ENCODE data around the gene CYP2S1.
"Not testable (repeated sequence)": the region's sequence is repeated elsewhere in the genome, so short reads cannot be mapped to it uniquely, and the experiment has no call there.

CYP2S1 gene

GRCh38 chr19:41192574-41193429 lies at the start of gene CYP2S1:
TSS of gene CYP2S1 (plus strand) at chr19:41193219. CDS start at chr19:41193265, 46 bp downstream.
- no peaks in the 10 kb centered on the region for H3K9me3 ChIP-seq (ENCODE audit: control insufficient read depth, low read depth, low read length)
- peaks cover 25% of the 10 kb centered on the region for H3K36me3 ChIP-seq (ENCODE audit: control insufficient read depth, low read depth, low read length)
- H3K27ac ChIP-seq (ENCODE audit: low read length), result no peak within 1 kb of the TSS
- H3K27me3 ChIP-seq (ENCODE audit: control insufficient read depth, insufficient read depth, low read length), result peaks cover 7% of the 10 kb centered on the region
- H3K9ac ChIP-seq (ENCODE audit: low read length), result peak within 1 kb of the TSS; percentile 68
- H3K4me1 ChIP-seq (ENCODE audit: control insufficient read depth, low read depth, low read length), result peaks cover 28% of the 10 kb centered on the region
- peak within 1 kb of the TSS; percentile 91 for H3K4me3 ChIP-seq (ENCODE audit: low read length)

- Histone ChIP-seq H3K4me3 (ENCODE audit: low read length) (no peak overlapping the region), H3K36me3 (ENCODE audit: control insufficient read depth, low read depth, low read length) (no peaks in the 10 kb centered on the region), H3K4me1 (ENCODE audit: control insufficient read depth, low read depth, low read length) (no peaks in the 10 kb centered on the region), H3K27me3 (ENCODE audit: control insufficient read depth, insufficient read depth, low read length) (no peaks in the 10 kb centered on the region), H3K9ac (ENCODE audit: low read length) (no peak overlapping the region), H3K9me3 (ENCODE audit: control insufficient read depth, low read depth, low read length) (no peaks in the 10 kb centered on the region), H3K27ac (ENCODE audit: low read length) (no peak overlapping the region)
Observed at GRCh38 chr19:41144403-41144802, 48.6 kb upstream of the CYP2S1 start.

- no peaks in the 10 kb centered on the region for H3K27me3 ChIP-seq (ENCODE audit: control insufficient read depth, insufficient read depth, low read length)
- H3K4me3 ChIP-seq (ENCODE audit: low read length), result no peak overlapping the region
- H3K27ac ChIP-seq (ENCODE audit: low read length), result no peak overlapping the region
- no peak overlapping the region for H3K9ac ChIP-seq (ENCODE audit: low read length)
- H3K36me3 ChIP-seq (ENCODE audit: control insufficient read depth, low read depth, low read length), result no peaks in the 10 kb centered on the region
- H3K4me1 ChIP-seq (ENCODE audit: control insufficient read depth, low read depth, low read length), result no peaks in the 10 kb centered on the region
- no peaks in the 10 kb centered on the region for H3K9me3 ChIP-seq (ENCODE audit: control insufficient read depth, low read depth, low read length)
Observed at GRCh38 chr19:41149831-41150230, 43.2 kb upstream of the CYP2S1 start.

GRCh38 chr19:41150986-41151385 lies 42.0 kb upstream of the CYP2S1 start:
- not testable (repeated sequence) for H3K9ac ChIP-seq (ENCODE audit: low read length); H3K27ac ChIP-seq (ENCODE audit: low read length); H3K9me3 ChIP-seq (ENCODE audit: control insufficient read depth, low read depth, low read length); H3K27me3 ChIP-seq (ENCODE audit: control insufficient read depth, insufficient read depth, low read length); H3K4me1 ChIP-seq (ENCODE audit: control insufficient read depth, low read depth, low read length); H3K36me3 ChIP-seq (ENCODE audit: control insufficient read depth, low read depth, low read length); H3K4me3 ChIP-seq (ENCODE audit: low read length)

- Histone ChIP-seq H3K4me3 (ENCODE audit: low read length) (no peak overlapping the region), H3K27me3 (ENCODE audit: control insufficient read depth, insufficient read depth, low read length) (no peaks in the 10 kb centered on the region), H3K9me3 (ENCODE audit: control insufficient read depth, low read depth, low read length) (no peaks in the 10 kb centered on the region), H3K4me1 (ENCODE audit: control insufficient read depth, low read depth, low read length) (peaks cover 2% of the 10 kb centered on the region), H3K9ac (ENCODE audit: low read length) (no peak overlapping the region), H3K36me3 (ENCODE audit: control insufficient read depth, low read depth, low read length) (no peaks in the 10 kb centered on the region), H3K27ac (ENCODE audit: low read length) (no peak overlapping the region)
Observed at GRCh38 chr19:41154060-41154459, 39.0 kb upstream of the CYP2S1 start.

GRCh38 chr19:41156207-41156606 lies 36.8 kb upstream of the CYP2S1 start:
- Histone ChIP-seq H3K27me3 (ENCODE audit: control insufficient read depth, insufficient read depth, low read length) (no peaks in the 10 kb centered on the region), H3K4me1 (ENCODE audit: control insufficient read depth, low read depth, low read length) (peaks cover 3% of the 10 kb centered on the region), H3K9me3 (ENCODE audit: control insufficient read depth, low read depth, low read length) (no peaks in the 10 kb centered on the region), H3K4me3 (ENCODE audit: low read length) (no peak overlapping the region), H3K36me3 (ENCODE audit: control insufficient read depth, low read depth, low read length) (no peaks in the 10 kb centered on the region), H3K9ac (ENCODE audit: low read length) (no peak overlapping the region), H3K27ac (ENCODE audit: low read length) (no peak overlapping the region)

- no peaks in the 10 kb centered on the region for H3K36me3 ChIP-seq (ENCODE audit: control insufficient read depth, low read depth, low read length)
- H3K4me1 ChIP-seq (ENCODE audit: control insufficient read depth, low read depth, low read length), result peaks cover 3% of the 10 kb centered on the region
- no peaks in the 10 kb centered on the region for H3K27me3 ChIP-seq (ENCODE audit: control insufficient read depth, insufficient read depth, low read length)
- no peak overlapping the region for H3K27ac ChIP-seq (ENCODE audit: low read length)
- H3K9me3 ChIP-seq (ENCODE audit: control insufficient read depth, low read depth, low read length), result no peaks in the 10 kb centered on the region
- H3K9ac ChIP-seq (ENCODE audit: low read length), result no peak overlapping the region
- no peak overlapping the region for H3K4me3 ChIP-seq (ENCODE audit: low read length)
Observed at GRCh38 chr19:41159881-41160280, 33.1 kb upstream of the CYP2S1 start.

GRCh38 chr19:41161903-41162302 lies 31.1 kb upstream of the CYP2S1 start:
- H3K9me3 ChIP-seq (ENCODE audit: control insufficient read depth, low read depth, low read length), result no peaks in the 10 kb centered on the region
- peaks cover 3% of the 10 kb centered on the region for H3K4me1 ChIP-seq (ENCODE audit: control insufficient read depth, low read depth, low read length)
- H3K4me3 ChIP-seq (ENCODE audit: low read length), result no peak overlapping the region
- H3K36me3 ChIP-seq (ENCODE audit: control insufficient read depth, low read depth, low read length), result no peaks in the 10 kb centered on the region
- H3K27ac ChIP-seq (ENCODE audit: low read length), result no peak overlapping the region
- no peak overlapping the region for H3K9ac ChIP-seq (ENCODE audit: low read length)
- H3K27me3 ChIP-seq (ENCODE audit: control insufficient read depth, insufficient read depth, low read length), result no peaks in the 10 kb centered on the region

GRCh38 chr19:41166944-41167804 lies 25.8 kb upstream of the CYP2S1 start:
- Histone ChIP-seq H3K36me3 (ENCODE audit: control insufficient read depth, low read depth, low read length) (no peaks in the 10 kb centered on the region), H3K9ac (ENCODE audit: low read length) (no peak overlapping the region), H3K4me3 (ENCODE audit: low read length) (no peak overlapping the region), H3K27ac (ENCODE audit: low read length) (no peak overlapping the region), H3K4me1 (ENCODE audit: control insufficient read depth, low read depth, low read length) (no peaks in the 10 kb centered on the region), H3K9me3 (ENCODE audit: control insufficient read depth, low read depth, low read length) (no peaks in the 10 kb centered on the region), H3K27me3 (ENCODE audit: control insufficient read depth, insufficient read depth, low read length) (no peaks in the 10 kb centered on the region)

GRCh38 chr19:41172297-41173164 lies 20.5 kb upstream of the CYP2S1 start:
- Histone ChIP-seq H3K9ac (ENCODE audit: low read length) (no peak overlapping the region), H3K4me3 (ENCODE audit: low read length) (no peak overlapping the region)

GRCh38 chr19:41174297-41174928 lies 18.6 kb upstream of the CYP2S1 start:
- Histone ChIP-seq H3K36me3 (ENCODE audit: control insufficient read depth, low read depth, low read length) (no peaks in the 10 kb centered on the region), H3K27ac (ENCODE audit: low read length) (no peak overlapping the region), H3K4me3 (ENCODE audit: low read length) (no peak overlapping the region), H3K9me3 (ENCODE audit: control insufficient read depth, low read depth, low read length) (no peaks in the 10 kb centered on the region), H3K4me1 (ENCODE audit: control insufficient read depth, low read depth, low read length) (peaks cover 14% of the 10 kb centered on the region), H3K9ac (ENCODE audit: low read length) (no peak overlapping the region), H3K27me3 (ENCODE audit: control insufficient read depth, insufficient read depth, low read length) (no peaks in the 10 kb centered on the region)

More at GRCh38 chr19:41172297-41173164, 20.5 kb upstream of the CYP2S1 start:
- no peaks in the 10 kb centered on the region for H3K9me3 ChIP-seq (ENCODE audit: control insufficient read depth, low read depth, low read length)
- no peaks in the 10 kb centered on the region for H3K27me3 ChIP-seq (ENCODE audit: control insufficient read depth, insufficient read depth, low read length)
- H3K27ac ChIP-seq (ENCODE audit: low read length), result no peak overlapping the region
- no peaks in the 10 kb centered on the region for H3K36me3 ChIP-seq (ENCODE audit: control insufficient read depth, low read depth, low read length)
- peaks cover 14% of the 10 kb centered on the region for H3K4me1 ChIP-seq (ENCODE audit: control insufficient read depth, low read depth, low read length)

All from iPS-18a (cell line).